GM12873 (cell line): ENCODE results near the gene CTNND1.

Source experiments
- CTCF ChIP-seq: IDR thresholded peaks from 2 replicates; pipeline ENCODE4 v1.5.1; 2012; ENCODE audit warnings: low read depth, mild to moderate bottlenecking, moderate library complexity, low read length, control low read depth; ENCODE audit not compliant: insufficient read depth; ENCODE audit errors: missing control alignments

Gene CTNND1

GRCh38 chr11:57764566-57764965 is 3.0 kb downstream of the CTNND1 start:
- no peak for TF ChIP-seq CTCF

GRCh38 chr11:57764972-57765371 is 3.4 kb downstream of the CTNND1 start:
- TF ChIP-seq CTCF, result no peak

- no peak for TF ChIP-seq CTCF
Observed at GRCh38 chr11:57770793-57771192, 9.2 kb downstream of the CTNND1 start.

GRCh38 chr11:57771365-57771764 is 9.8 kb downstream of the CTNND1 start:
- TF ChIP-seq CTCF, result no peak

GRCh38 chr11:57772562-57772961 is 11.0 kb downstream of the CTNND1 start:
- no peak for TF ChIP-seq CTCF

GRCh38 chr11:57773026-57773598 is 11.5 kb downstream of the CTNND1 start:
- TF ChIP-seq CTCF, result no peak

- no peak for TF ChIP-seq CTCF
Observed at GRCh38 chr11:57775491-57775890, 13.9 kb downstream of the CTNND1 start.
